MM.1S (cell line): ENCODE results near the gene ARHGAP30.
"Not testable (repeated sequence)": the region's sequence is repeated elsewhere in the genome, so short reads cannot be mapped to it uniquely, and the experiment has no call there.

ENCODE experiments used
- EZH2 ChIP-seq: fragments of 300-600 bp; sonication (generic); optimal IDR thresholded peaks from 2 replicates; pipeline ENCODE3; 2017; ENCODE audit warnings: low read depth, mild to moderate bottlenecking, antibody characterized with exemption, low read length, mixed read lengths
- TF ChIP-seq, protein P1 (sequence below): fragments of 300-600 bp; sonication (generic); IDR thresholded peaks from 2 replicates; pipeline ENCODE4 v1.5.1; 2016; ENCODE audit warnings: antibody characterized with exemption, low read length, mixed read lengths

DNA sequence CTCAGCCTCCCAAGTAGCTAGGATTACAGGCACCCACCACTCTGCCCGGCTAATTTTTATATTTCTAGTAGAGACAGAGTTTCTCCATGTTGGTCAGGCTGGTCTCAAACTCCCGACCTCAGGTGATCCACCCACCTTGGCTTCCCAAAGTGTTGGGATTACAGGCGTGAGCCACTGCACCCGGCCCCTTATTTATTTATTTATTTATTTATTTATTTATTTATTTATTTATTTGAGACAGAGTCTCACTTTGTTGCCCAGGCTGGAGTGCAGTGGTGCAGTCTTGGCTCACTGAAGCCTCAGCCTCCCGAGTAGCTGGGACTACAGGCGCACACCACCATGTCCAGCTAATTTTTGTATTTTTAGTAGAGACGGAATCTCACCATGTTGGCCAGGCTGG, 4.0 kb downstream of the ARHGAP30 start:
- TF ChIP-seq, protein P1, sequence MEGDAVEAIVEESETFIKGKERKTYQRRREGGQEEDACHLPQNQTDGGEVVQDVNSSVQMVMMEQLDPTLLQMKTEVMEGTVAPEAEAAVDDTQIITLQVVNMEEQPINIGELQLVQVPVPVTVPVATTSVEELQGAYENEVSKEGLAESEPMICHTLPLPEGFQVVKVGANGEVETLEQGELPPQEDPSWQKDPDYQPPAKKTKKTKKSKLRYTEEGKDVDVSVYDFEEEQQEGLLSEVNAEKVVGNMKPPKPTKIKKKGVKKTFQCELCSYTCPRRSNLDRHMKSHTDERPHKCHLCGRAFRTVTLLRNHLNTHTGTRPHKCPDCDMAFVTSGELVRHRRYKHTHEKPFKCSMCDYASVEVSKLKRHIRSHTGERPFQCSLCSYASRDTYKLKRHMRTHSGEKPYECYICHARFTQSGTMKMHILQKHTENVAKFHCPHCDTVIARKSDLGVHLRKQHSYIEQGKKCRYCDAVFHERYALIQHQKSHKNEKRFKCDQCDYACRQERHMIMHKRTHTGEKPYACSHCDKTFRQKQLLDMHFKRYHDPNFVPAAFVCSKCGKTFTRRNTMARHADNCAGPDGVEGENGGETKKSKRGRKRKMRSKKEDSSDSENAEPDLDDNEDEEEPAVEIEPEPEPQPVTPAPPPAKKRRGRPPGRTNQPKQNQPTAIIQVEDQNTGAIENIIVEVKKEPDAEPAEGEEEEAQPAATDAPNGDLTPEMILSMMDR, result not testable (repeated sequence)
- TF ChIP-seq EZH2, result not testable (repeated sequence)
